ENCODE data around the gene TUBGCP3.
"Not testable (repeated sequence)": the region's sequence is repeated elsewhere in the genome, so short reads cannot be mapped to it uniquely, and the experiment has no call there.

TUBGCP3 gene

DNA sequence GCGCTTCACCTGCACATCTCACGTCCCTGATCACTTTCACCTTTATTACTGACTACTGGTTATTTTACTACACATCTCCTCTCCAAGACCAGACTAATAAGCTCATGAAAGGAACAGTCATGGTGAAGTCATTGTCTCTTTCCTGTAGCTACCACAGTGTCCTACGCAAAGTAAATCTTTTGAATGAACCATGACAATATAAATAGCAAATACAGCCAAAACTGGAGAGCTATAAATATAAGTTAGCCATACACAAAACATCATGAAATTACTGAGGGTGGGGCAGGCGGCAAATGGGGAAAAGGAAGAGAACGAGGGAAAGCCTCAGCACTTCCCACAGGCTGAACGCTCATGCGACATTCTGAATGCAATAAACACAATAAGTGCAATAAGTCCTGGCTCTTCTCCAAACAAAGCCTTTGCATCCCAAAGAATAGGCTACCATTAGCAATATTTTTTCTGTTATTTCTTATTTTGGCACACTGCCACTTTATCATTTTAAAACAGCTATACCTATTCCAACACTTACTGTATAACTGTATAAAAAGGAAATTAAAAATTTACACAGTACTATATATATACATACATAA is 62.5 kb downstream of the TUBGCP3 start:
- DNase-seq = no peak

DNA sequence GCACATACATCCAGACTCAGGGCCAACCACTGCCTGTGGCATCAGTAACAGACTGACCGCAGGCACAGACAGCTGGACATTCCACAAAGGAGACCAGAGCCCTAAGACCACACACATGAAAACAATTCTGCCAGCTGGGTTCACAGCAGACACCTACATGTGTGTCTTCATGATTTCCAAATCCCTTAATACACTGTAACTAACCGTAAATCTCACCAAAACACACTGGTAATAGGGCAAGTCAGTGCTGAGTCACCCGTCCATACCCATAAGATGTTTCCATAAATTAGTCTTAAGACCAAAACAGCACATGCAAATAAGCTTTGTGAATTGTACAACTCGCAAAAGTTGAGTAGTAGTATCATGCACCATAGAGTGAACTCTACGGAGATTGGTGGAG is 65.4 kb downstream of the TUBGCP3 start:
- DNase-seq = no peak

GRCh38 chr13:112521073-112521685 is 66.8 kb downstream of the TUBGCP3 start:
- no peak for DNase-seq

GRCh38 chr13:112519517-112520060 is 68.4 kb downstream of the TUBGCP3 start:
- no peak for DNase-seq

DNA sequence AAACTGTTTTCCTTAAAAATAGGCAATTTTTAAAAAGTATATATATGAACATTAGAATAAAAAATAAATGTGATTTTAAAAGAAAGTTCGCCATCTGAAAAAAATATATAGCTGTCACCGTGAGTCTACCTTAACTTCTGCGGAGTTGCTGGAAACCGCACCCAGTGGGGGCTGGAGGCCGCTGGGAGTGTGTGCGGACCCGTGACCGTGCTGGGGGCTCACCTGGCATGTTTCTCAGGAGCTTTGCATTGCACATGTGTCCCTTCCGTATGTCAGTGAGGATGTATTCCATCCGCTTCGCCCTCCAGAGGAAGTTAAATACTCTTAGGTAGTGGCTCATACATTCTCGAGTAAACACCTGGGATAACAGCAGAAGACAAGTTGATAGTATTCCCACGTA is 71.7 kb downstream of the TUBGCP3 start:
- no peak for DNase-seq

- no peak for DNase-seq
Observed at GRCh38 chr13:112513761-112514160, 74.2 kb downstream of the TUBGCP3 start.

DNA sequence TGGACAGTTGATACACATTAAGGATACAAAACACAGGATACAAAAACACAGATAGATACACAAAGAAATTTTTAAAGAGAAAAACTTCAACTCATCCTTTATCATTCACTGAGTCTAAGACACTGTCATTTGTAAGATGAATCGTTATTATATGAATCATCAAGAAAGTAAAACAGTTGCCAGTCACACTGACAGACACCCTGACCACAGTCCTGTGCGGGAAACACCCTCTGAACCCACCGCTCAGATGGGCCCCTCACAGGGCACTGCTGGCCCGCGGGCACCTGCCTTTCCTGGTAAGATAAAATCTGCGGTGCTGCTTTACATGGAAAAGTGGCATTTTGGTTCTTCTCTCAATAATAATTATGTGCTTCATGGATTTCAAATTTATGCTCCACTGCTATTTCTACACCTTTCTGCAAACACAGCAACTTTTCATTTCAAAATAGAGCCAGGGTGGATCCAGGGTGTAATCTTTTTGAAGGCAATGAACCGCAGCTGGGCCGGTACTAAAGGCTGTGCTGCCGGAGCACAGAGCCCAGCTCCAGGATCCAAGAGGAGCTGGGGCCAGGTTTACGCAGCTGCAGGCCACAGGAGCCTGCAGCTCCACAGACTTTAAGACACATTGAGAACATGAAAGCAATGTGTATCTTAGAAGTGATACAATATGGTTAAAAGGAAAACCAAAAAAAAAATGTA is 76.8 kb downstream of the TUBGCP3 start:
- DNase-seq = no peak

- DNase-seq = no peak
Observed at GRCh38 chr13:112510002-112510780, 77.8 kb downstream of the TUBGCP3 start.

GRCh38 chr13:112509190-112509589 is 78.8 kb downstream of the TUBGCP3 start:
- no peak for DNase-seq

DNA sequence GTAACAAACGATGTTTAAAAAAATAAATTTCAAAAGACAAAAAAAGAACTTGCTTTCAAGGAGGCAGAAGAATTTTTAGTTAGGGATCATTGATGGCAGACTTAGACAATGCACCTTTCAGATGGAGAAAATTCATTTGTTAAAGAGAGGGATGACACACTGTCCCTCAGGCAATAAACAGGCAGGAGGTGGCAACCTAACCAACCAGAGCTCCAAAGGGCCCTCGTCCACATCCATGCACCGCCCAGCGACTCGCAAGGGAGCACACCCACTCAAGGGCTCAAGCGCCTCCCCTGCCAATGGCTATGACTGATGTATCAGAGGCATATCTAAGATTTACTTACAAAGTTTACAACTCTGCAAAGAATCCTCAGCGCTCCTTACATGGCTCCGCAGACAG is 81.9 kb downstream of the TUBGCP3 start:
- DNase-seq = no peak

DNA sequence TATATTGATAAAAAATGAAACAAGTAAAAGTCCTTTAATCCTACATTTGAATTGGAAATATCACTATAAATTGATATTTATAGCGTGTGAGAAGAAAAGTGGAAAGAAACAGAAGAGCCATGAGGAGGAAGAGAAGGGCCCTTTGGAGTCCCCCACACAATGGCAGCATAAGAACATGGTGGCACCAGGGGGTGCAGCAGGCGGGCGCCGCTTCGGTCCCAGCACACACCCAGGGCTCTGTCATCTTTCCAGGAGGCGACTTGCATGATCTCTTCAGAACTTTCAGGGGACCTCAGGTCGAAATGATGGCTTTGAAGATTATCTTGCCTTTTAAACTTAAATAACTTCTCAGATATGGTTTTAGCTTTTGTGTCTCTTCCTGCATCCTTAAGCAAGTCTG is 91.8 kb downstream of the TUBGCP3 start:
- no peak for DNase-seq

- DNase-seq = no peak
Observed at GRCh38 chr13:112495465-112495864, 92.5 kb downstream of the TUBGCP3 start.

DNA sequence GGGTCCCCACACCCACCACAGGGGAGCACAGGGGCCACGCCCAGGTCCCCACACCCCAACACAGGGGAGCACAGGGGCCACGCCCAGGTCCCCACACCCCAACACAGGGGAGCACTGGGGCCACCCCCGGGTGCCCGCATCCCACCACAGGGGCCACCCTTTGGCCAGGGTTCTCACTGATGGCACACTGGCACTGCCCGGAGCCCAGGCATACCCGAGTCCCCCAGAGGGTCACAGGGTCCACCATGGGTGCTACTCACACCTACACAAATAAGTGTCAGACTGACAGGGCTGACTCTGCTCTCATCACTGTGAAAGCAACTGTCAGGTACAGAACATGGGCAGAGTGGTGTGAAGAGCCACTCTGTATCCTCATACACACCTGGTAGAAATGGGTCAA is 98.8 kb downstream of the TUBGCP3 start:
- no peak for DNase-seq

DNA sequence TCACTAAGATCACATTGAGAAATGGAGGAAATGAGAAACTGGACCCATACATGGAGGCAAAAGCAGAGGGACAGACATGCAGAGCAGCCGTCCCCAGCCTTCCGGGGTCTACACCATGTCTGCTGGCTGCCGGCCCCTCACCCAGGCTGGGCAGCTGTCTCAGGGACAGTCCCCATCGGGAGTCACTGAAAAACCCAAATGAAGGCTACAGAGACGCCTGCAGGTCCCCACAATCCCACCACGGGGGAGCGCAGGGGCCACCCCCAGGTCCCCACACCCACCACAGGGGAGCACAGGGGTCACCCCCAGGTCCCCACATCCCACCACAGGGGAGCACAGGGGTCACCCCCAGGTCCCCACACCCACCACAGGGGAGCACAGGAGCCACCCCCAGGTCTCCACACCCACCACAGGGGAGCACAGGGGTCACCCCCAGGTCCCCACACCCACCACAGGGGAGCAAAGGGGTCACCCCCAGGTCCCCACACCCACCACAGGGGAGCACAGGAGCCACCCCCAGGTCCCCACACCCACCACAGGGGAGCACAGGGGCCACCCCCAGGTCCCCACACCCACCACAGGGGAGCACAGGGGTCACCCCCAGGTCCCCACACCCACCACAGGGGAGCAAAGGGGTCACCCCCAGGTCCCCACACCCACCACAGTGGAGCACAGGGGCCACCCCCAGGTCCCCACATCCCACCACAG is 99.5 kb downstream of the TUBGCP3 start:
- not testable (repeated sequence) for DNase-seq

DNA sequence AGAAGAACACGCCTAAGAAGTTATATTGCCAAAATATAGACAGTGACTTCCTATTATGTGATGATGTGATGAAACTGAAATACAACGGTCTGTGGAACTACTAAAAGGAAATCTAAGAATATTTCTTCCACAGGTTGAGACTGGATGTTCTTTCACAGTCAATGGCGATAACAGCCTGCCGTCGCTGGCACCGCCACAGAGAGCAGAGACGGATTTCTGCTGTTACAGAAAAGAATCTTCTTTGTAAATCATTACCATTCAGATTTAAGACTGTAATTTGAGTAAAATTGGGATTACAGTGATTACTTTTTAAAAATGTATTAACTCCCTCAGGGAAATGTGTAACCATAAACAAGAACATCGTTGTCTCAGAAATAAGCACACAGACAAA is 100.8 kb downstream of the TUBGCP3 start:
- no peak for DNase-seq

- no peak for DNase-seq
Observed at GRCh38 chr13:112486386-112487126, 101.4 kb downstream of the TUBGCP3 start.

DNA sequence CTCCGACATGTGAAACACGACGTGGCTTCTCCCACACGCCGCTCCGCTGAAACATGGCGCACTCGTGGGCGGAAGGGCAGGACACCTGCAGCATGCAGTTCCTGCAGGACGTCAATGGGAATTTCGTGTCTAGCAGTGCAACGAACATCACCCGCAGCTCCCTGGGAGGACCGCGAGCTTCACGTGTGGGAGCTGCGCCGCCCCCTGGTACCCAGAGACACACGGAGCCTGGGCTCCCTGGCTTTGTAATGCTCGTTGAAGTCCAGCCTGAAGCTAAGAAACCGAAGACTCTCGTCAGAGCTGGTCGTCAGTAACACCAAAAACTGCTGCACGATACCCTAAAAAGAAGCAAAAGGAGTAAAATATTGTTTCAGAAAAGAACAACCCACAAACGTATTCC is 102.1 kb downstream of the TUBGCP3 start:
- DNase-seq = not testable (repeated sequence)

- no peak for DNase-seq
Observed at GRCh38 chr13:112483299-112483698, 104.7 kb downstream of the TUBGCP3 start.

DNA sequence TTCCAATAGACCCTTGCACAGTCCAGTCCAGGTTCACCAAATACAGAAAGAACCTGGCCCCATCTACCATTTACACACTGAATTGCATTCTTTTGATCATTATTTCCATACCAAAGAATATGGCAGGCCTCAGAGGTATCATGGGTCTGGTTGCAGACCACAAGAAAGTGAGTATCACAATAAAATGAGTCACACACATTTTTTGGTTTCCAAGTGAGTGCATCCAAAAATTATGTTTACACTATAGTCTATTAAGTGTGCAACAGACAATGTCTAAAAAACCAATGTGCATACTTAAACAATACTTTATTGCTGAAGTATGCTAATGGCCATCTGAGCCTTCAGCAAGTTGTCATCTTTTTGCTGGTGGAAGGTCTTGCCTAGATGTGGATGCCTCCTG is 106.5 kb downstream of the TUBGCP3 start:
- no peak for DNase-seq

GRCh38 chr13:112479389-112479788 is 108.6 kb downstream of the TUBGCP3 start:
- DNase-seq = no peak

DNA sequence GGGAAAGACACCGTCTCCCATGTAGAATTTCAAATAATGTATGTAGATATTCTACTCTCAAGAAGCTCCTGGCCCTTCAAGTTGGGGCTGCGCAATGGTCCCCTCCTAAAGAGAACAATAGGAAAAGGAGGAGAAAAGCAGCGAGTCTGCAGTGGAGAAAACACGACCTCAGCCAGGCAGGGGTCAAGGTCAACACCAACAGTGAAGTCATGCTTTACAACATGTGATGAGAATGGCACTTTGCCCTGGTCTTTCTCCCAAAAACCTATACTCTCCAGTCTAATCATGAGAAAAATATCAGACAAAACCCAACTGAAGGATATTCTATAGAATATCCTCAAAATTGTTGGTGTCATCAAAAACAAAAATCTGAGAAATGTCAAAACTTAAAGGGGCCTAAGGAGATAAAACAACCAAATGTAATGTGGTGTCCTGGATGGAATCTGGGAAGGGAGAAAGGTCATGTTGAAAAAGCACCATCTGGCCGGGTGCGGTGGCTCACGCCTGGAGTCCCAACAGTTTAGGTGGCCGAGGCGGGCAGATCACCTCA is 110.8 kb downstream of the TUBGCP3 start:
- DNase-seq = no peak

GRCh38 chr13:112475889-112476288 is 112.1 kb downstream of the TUBGCP3 start:
- DNase-seq = no peak
